Effector CD8-positive, alpha-beta T cell (primary cell): ENCODE data around the gene CRYM.

ENCODE experiments used
- DNase-seq: peaks from one replicate; lab custom pipeline; 2025; lab: John Stamatoyannopoulos, UW

The CRYM gene

DNA sequence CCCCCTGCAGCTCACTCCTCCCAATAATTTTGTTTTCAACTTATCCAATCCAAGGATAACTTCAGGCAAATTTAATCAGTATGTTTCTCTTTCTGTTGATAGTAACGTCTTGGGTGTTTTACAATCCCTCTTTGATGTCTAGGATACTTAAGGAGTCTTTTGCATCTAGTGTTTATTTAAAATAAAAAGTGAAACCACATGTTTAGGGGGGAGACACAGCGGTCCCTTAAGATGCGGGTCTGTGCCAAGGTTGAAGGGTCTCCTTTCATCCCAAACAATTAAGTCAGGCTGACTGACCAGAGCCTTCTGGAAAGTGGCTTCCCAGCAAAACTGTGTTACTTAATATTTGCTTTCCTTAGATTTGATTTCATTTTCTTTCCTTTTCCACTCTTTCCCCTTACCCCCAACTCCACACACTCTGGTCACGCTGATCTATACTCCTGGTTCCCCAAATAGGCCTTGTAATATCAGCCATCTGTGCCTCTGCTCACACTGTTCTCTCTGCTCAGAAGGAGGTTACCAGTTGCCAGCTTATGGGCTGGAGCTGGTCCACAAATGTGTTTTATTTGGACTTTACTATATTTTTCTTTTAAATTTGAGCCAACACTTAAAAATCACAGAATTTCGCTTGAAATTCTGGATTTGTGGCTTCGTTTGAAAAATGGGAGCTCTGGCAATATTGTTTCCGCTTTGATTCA lies 33.4 kb downstream of the CRYM start:
- DNase-seq = no peak

DNA sequence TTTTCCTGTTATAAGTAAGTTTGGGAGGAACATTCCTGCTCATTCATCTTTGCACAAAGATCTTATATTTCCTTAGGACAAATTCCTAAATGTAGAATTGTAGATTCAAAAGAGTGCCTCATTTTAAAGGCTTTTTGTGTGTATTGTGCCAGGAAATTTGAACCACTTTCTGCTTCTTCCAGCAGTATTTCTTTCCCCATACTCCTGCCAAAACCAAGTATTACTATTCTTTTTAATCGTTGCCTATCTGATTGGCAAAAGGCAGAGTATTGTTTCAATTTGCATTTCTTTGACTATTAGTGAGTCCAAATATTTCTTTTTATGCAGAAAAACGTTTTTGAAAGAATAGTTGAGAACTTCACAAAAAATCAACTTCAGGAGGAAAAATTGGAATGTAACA lies 35.3 kb downstream of the CRYM start:
- no peak for DNase-seq

DNA sequence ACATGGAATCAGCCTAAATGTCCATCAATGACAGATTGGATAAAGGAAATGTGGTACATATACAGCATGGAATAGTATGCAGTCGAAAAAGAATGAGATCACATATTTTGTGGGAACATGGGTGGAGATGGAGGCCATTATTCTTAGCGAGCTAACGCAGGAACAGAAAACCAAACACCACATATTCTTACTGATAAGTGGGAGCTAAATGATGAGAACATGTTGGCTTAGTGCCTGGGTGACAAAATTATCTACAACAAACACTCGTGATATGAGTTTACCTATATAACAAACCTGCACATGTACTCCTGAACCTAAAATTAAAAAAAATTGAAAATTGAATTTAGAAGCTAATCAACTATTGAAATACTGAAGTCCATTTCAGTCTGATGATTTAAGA lies 38.4 kb downstream of the CRYM start:
- no peak for DNase-seq

DNA sequence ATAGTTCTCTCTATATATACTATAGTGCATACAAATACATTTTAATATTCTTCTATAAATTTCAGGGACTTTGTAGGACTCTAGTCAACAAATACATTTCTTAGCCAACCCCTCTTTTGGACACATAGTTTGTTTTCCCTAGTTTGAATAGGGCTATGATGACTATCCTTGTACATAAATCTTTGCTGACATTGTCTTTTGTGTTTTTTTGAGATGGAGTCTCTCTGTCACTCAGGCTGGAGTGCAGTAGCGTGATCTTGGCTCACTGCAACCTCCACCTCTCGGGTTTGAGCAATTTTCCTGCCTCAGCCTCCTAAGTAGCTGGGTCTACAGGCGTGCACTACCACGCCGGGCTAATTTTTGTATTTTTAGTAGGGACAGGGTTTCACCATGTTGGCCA lies 41.3 kb downstream of the CRYM start:
- no peak for DNase-seq

DNA sequence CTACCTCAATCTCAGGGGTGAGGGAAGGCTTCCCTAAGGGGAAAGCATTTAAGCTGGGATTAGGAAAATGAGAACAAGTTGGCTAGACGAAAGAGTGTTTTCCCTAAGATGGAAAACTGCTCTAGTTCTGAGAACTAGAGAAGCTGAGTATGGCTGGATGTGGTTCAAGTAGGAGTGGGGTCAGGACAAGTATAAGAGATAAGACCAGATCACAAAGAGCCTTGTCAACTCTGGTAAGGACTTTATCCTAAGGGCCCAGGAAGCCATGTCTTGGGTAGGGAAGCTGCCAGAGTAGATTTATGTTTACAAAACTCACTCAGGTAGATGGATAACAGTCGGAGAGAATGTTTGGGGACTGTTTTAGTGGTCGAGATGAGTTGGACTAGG lies 42.9 kb downstream of the CRYM start:
- no peak for DNase-seq

DNA sequence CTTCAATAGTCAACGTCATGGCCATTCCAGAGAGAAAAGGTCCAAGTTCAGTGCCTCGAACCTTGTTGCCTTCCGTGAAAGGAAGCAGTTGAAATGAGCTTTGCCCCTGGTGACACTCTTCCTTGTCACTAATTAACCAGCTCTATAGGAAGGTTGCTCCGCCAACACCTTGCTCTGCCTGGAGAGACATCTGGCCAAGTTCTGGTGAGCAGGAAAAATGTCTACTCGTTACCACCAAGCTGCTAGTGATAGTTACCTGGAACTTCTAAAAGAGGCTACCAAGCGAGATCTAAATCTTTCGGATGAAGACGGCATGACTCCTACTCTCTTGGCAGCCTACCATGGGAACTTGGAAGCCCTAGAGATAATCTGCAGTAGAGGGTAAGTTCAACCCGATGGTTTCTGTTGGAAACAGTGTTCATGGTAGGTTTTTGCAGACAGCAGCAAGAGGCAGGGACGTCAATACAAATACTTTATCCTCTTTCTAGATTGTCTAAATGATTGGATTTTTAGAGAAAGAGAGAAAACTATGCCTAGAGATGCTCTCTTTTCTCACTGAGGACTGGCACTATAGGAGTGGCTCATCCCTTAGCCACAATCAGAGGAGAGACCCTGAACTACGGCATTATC lies 44.5 kb downstream of the CRYM start, which contains the start of gene ANKS4B:
Gene ANKS4B, plus strand, starts transcription at position 179 of the 630 bp plus-strand sequence. Its CDS starts 39 bp downstream, at position 218.
- DNase-seq = no peak

DNA sequence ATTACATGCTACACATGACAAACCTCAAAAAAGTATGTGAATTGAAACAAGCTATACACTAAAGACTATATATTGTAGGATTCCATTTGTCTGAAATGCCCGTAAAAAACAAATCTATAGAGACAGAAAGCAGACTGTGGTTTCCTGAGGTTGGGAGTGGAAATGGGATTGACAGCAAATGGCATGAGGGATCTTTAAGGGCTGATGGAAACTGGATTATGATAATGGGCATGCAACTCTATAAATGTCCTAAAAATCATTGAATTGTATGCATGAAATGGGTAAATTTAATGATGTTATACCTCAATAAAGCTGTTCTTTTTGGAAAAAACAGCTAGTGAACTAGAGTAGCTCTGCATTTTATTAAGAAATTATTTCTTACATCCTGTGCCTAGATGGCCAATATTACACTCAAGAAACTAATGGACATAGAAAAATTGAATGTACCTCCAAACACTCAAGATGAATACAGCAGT lies 45.0 kb downstream of the CRYM start:
- DNase-seq = no peak

DNA sequence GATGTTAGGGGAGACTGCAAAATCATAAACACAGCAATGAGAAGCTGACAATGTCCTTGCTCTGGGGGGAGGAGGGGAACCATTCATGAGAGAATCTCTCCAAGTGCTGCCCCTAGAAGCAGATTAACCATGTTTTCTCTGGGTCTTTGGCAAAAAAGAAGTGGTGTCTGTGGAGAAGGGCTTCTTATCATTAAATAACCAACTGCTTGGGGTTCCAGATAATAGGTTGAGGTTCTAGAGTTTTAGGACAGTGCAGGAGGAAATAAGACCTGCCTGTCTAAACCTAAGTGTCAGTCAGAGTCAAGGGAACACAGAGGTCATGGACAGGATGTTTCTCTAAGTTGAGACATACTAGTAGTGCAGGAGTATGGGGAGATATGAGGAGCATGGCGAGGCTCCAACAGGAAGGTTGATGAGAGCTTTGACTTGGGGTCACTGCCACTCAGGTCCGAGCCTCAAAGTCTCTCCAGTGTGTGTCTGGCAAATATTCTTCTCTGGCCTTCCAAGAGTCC lies 49.7 kb downstream of the CRYM start:
- no peak for DNase-seq

DNA sequence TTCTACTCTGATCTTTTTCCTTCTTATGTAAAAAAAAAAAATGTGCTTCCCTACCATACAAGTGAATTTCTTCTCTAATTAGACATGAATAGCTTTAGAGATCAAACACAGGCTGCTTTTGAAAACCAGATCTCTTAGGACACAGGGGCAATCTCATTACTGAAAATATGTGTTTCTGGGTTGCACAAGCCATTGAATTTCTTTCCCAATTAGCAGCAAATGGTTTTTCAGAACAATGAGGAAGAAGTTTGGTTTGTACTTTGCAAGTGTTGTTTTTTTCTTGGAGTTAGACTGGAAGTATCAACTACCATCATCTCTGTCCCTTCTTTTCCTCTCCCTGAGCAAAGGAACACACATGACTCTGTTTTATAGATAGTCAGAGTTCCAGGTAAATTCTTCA lies 50.2 kb downstream of the CRYM start:
- DNase-seq = no peak

DNA sequence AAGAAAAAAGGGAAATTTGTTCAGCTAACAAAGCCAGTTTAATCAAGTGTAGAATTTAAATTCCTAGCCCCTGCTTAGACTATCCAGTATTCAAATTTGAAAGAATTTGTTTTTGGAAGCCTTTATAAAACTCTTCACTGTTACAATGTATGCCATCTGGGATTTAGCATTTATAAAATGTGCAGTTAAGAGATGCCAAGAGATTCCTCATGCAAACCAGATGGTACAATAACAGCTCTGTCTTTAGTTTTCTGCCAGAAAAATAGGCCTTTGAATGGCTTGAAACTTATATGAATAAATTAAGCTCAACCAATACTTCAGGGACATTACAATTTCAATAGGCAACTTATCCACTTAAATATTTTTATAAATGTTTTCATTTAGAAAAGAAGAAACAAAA lies 51.3 kb downstream of the CRYM start:
- no peak for DNase-seq

DNA sequence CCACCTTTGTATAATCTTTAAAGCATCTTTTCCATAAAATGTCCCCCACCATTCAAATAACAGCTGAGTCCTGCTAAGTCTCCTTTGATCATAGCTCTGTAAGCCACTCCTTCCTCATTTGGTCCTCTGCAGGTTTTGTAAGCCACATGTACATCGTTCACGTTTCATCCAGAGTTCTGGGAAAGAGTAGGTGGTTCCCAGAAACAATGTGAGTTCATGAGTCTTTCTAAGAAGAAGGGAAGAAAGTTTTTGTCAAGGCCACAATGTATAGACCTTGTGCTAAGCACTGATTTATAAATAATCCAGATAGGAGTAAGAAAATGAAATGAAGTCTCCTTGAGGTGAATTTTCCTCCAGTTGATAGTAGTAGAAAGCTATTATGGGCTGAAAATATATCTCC lies 53.3 kb downstream of the CRYM start:
- DNase-seq = no peak

DNA sequence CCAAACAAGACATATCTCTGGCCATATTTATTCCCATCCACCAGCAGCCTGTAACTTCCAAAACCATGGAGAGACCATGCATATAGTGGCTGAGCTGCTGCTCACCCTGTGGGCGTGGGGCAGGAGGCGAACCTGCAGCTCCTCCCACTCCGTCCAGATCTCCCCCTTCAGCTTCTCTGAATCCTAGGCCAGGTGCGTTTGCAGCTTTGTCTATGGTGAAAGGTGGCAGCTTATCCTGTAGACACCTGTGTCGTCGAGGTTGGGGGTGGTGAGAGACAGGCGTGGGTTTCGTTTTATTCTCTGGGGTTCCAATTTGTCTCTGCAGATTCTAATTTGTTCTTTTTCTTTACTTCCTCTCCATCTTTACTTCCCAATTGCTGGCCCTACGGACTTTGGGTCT lies 54.3 kb downstream of the CRYM start:
- no peak for DNase-seq

DNA sequence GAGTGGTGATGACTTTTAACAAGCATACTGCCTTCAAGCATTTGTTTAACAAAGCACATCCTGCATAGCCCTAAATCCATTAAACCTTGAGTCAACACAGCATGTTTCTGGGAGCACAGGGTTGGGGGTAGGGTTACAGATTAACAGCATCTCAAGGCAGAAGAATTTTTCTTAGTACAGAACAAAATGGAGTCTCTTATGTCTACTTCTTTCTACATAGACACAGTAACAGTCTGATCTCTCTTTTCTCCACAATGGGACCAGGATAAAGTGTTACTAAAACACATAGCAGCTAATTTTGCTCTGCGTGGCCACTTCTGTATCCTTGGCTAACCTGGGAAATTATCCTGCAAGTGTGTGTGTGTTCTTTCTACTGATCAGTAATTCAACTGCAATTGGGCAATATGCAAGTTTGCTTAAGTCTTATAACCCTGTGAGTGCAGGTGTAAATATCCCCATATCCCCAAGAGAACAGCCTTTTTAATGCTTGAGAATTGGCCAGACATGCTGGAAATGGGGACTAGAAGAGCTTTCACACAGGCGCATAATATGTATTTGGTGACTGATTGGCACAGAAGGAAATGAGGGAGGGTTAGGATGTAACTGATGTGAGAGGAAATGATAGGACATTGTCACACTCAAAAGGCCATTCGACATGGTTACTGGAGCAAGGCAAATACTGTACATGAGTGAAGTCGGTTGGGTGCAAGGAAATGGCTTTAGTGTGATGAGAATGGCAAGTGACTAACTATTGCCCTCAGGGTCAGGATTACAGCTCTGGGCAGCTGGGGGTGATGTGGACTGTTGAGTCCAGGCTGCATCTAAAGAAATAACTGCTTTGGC lies 55.4 kb downstream of the CRYM start:
- no peak for DNase-seq

DNA sequence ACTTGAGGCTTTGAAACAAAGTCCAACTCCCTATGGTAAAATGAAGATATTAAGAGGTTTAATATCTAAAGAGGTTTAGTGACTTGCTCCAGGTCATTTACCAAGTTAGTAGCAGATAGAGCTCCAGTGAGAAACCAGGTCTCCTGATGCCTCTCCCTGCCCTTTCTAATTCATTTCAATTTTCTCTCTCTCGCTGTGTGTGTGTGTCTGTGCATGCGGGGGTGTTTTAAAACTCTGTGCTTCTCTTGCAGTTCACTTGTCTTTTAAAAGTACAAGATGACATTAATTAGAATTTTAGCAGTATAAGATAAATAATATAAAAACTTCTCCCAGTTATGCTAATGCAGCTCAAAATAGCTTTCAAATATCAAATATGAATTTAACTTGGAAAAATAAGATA lies 58.5 kb downstream of the CRYM start:
- no peak for DNase-seq

DNA sequence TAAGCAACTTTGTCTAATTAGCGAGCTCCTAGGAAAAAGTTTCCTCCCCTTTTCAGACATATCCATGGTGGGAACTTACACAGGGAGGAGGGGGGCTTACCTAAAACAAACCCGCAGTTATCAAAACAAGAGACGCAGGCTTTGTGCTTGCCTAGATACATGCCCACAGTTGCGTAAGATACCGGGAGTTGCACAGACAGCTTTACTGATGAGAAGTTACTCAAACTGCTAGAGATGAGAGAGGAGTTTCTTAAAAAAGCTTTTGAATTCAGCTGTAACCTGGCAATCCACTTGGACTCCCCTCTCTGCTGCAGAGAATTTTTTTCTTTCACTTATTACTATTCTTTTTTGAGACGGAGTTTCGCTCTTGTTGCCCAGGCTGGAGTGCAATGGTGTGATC lies 59.9 kb downstream of the CRYM start:
- no peak for DNase-seq

DNA sequence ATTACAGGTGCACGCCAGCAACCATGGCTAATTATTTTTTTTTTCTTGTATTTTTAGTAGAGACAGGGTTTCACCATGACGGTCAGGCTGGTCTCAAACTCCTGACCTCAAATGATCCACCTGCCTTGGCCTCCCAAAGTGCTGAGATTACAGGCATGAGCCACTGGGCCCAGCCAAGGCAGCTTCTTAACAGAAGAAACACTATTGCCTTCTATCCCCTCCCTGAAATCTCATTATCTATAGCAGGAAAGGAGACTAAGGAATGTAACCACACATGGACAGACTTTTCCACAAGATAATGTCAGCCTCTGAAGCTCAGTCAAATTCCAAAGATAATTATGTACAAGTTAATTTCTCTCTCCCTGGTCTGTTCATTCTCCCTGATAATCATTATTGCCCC lies 61.0 kb downstream of the CRYM start:
- DNase-seq = no peak

DNA sequence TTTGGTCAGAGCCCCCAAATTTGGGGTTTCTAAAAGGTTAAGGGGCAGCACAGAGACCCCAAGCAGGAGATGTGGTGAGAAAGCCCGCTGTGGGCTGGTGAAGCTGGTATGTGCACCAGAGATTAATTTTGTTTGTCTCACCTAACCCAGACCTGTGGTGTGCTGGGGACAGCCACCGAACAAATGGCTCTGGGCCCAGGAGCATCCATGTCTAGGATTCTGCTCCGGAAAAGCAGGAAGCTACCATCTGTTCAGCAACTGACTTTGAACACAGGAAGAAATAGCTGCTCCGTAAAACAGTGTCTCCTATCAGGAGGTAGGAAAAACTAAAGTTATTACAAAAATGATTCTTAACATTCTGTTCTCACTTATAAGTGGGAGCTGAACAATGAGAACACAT lies 64.0 kb downstream of the CRYM start:
- DNase-seq = no peak

DNA sequence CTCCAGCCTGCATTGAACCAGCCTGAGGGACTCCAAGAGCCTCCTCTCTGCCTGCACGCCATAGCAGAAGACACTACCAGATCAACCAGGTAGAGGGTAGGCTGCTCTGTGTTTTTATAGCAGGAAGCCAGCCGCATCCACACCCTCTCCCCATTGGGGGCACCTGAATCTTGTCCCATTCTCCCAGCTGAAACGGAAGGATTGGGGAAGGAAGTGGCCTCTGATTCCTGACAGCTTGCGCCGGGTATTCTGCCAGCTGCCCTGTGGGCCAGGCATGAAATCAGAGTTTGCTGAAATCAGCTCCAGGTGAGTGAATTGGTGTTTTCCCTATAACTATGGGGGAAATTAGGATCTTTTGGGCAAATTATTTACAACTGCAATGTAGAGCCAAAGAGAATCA lies 66.6 kb downstream of the CRYM start, which contains the start of gene ZP2:
Gene ZP2, minus strand, starts transcription at position 89 of the 400 bp plus-strand sequence. Its CDS starts 27 bp downstream, at position 62.
- DNase-seq = no peak
